T-helper 2 cell (primary cell): ENCODE results near the gene EPHA6.

Source experiments
- DNase-seq, 5 experiments: peaks; one replicate each; pipeline versions ENCODE4 v3.0.0 to v3.0.0-alpha.2; 2012 to 2022

EPHA6 gene

DNA sequence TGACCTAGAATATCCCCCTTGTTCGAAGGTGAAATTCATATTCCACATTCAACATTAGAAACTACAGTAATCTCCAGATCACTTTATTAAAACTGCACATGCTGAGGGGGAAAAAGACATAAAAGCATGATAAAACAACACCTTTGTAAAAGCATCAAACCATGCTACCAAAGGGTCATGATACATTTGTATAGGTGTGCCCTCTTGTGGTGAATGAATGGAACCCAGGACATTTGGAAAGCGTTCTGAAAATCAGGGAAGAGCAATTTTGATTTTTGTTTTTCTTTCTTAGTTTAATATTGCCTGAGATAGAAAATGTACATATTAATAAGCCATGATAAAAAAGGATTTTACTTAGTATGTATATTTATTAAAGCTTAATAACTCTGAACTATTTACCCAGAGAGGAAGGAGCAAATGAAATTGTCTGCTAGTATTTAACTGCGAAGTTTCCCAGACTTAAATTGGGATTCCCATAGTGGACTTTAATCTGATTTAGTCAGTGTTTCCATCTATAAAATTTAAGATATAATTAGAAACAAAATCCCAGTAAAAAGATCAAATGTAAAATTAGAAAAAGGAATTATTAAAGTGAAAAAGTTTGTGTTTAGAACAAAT lies 844.4 kb downstream of the EPHA6 start:
- peak in 1 of 5 experiments; percentile 7 for DNase-seq

DNA sequence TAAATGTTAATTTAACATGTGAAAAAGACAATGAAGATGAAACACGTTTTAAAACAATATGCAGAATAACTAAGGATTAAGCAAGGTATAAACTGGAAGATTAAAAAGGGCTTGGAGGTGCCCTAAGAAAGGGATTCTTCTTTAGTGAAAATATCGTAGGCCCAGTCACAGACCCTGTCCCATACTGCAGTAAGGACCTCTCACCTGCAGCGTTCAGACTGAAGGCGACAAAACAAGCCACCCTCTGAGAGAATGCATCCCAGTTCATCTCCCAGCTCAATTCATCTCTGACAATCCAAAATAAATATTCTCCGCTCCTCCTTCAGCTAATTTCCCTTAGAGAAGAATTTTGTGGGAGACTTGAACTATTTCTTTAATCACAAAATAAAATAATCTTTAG lies 847.9 kb downstream of the EPHA6 start:
- DNase-seq: no peak

DNA sequence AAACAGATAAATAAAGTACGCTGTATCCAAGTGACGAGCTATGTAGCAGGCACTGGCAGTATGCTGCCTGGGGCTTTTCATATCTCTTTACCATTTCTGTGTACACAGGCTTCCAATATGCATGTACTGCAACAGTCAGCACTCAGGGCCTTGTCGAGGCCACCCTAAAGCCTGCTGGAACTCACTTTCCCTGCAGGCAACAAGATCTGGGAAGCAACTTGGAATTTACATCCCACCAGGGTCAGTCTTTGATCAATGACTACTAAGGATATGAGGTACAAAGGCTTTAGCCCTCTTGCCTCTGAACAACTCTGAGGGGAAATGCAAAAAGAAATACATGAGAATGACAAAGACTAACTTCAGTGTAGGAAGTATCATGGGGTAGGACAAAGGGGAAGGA lies 848.4 kb downstream of the EPHA6 start:
- DNase-seq: no peak

DNA sequence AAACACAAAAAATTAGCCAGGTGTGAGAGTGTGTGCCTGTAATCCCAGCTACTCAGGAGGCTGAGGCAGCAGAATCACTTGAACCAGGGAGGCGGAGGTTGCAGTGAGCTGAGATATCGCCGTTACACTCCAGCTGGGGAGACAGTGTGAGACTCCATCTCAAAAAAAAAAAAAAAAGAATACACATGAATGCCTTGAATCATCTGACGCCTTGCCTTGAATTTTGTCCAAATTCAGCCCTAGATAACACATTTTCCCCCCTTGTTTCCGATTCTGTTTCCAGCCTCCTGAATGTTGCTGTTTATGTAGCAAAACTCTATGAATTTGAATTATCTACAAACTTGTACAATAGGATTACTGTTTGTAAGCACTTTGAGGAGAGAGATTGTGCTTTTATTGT lies 851.5 kb downstream of the EPHA6 start:
- DNase-seq: no peak

DNA sequence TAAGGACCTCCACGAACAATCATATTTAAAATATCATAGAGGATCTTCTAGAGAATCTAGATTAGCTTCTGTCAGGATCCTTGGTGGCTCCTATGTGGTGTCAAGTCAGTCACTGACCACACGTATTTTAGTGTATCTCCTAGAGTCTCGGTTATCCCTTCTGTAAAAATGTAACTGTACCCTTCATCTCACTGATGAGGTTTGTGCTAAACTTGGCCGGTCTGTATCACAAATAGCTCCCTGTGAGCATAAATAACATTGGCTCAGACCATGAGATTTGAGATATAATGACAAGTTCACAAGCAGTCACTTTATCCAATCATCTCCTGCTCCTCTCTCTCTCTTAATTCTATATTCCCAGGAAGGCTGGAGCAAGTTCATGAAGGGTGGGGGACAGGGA lies 856.6 kb downstream of the EPHA6 start:
- DNase-seq: no peak

DNA sequence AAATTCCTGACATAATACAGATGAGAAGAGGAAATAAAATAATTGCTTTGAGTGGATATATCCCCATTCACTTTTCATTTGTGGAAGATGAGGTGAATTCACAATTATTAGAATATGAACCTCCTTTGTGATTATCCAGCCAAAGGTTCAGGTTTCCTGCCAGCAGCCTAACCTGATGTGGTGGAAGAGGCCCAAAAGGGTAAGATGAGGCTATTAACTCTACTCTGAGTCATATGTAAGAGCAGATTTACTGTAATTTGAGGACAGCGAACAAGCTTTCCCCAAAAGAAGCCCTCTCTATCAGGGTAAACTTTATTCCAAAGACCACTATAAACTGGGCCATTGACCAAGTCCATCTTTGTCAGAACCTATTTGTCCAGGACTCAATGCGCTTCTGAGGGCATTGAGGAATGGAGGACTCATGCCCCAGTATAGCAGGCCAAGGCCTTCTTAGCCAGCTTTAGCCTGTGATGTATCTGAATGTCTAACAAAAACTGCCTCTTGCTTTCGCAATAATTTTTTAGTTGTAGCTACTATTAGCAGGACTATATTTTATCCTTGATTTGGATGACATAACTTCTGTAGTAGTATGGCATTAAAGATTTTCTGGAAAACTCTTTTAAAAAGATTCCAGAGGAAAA lies 859.1 kb downstream of the EPHA6 start:
- no peak for DNase-seq

DNA sequence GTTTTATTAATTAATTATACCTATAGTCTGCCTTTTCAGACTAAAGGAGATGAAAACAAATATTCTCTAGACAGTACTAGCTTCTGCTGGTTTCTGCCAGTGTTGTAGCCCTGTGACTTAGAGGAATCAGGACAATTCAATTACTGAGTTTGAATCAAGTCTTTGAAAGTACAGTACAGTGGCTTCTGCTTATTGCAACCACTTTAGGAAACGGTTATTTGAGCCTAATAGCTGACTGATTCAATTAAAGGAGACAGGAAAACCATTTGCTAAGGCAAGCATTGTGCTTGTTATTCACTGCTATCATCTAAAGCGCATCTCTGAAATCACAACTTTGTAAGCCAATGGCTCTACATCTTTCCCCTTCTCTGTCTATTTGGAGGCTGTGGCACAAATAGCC lies 860.1 kb downstream of the EPHA6 start:
- no peak for DNase-seq

DNA sequence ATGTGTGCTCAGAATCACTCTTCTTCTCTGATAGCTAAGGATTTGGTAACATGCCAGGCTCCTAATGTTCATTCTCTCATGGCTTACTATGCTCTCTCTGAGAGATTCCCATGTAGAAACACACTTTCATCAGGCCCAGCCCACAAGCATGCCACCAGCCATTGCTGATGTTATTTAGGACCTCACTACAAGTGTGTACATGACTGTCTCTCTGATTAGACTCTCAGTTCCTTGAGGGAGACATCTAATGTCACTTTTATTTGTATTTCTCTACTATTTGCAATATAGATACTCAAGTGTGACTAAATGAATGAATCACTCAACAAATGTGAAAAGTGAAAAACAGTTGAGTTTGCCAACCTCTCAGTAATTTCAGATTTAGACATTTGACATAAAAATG lies 865.8 kb downstream of the EPHA6 start:
- DNase-seq: no peak

DNA sequence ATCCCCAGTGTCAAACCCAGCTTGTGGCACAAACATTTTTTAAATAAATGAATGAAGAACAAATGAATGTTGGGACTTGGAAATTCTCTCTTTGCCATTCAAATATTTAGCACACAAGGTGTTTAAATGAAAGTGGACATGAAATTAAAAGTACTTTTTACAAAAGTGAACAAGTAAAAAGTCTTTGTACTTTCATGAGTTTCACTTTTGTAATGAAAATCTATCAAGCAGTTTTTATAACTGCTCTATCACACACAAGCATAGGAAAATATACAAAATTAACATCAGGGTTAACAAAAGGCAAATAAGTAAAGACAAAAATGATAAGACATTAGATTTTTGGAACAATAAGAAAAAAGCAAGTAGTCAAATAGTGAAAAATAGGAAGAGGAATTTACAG lies 866.3 kb downstream of the EPHA6 start:
- no peak for DNase-seq

DNA sequence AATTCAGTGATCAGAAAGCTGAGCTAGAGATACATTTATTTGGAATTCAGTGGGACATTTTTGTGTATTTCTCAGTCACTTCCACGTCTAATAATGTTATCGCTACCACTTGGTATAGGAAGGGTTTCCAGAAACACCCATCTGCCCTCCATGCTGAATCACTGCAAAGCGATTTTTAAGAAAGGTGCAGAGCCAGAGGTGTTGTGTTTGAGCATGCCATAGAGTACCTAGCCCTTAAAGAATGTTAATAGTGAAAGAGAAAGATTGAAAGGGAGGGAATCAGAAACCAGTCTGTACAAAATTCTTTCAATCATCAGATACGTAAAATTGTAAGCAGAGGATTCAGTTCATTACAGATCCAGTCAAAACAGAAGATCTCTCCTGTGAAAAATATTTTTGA lies 870.1 kb downstream of the EPHA6 start:
- DNase-seq: no peak

DNA sequence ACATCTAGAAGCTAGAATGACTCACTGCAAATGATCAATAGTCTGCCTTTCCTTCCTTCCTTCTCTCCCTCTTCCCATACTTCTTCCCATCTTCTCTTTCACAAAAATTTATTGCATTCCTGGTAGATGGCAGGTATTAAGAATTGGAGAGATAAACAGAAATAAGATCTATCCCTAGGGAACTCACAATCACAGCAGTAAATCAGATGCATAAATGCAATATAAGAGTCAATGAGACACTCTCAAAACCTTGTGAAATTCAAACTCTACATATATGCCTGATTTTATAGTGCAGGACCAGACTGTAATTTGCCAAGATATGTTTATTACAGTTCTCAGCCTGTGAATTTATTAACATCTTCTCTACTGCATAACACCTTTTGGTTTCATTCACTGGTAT lies 871.9 kb downstream of the EPHA6 start:
- DNase-seq: no peak

DNA sequence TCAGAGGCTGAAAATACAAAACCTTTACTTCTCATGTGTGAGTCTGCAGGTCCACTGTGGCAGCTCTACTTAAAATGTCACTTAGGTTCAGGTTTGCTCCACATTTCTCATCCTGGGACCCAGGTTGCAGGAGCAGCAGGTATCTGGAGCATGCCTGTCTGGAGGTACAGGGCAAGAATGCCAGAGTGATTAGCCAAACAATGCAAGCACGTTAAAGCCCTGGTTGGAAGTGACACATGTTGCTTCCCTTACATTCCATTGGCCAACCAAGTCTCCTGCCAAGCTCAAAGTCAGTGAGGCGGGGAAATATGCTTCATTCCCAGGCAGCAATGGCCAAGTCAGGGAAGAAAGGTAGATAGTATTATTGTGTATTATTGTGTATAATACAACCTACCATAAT lies 873.3 kb downstream of the EPHA6 start:
- DNase-seq: no peak

DNA sequence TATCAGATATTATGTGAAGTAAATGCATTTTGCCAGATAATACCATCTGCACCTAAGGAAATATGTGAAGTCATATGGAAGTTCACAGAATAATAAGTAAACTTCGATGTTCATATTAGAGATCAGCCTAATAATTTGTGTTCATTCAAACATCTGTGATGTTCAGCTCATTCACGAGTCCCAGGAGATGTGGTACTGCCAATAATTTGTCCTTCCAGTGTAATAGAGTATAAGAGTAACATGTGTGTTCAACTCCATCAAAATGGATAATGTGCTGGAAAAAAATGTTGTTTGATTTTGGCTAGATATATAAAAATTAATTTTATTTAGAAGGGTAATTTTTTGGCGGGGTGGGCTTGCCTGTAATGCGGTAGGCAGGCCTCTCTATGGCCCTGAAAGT lies 874.7 kb downstream of the EPHA6 start:
- DNase-seq: no peak

DNA sequence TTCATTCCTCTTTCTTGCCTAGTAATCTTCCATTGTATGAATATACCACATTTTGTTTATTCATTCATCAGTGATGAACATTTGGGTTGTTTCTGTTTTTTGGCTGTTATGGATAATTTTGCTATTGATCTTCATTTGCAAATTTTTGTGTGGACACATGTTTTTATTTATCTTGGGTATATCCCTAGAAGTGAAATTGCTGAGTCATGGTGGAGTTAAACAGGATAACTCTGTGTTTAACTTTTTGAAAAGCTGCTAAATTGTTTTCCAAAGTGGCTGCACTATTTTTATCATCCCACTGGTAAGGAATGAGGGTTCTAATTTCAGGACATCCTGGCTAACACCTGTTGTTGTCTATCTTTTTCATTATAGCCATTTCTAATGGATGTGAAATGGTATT lies 875.6 kb downstream of the EPHA6 start:
- no peak for DNase-seq

DNA sequence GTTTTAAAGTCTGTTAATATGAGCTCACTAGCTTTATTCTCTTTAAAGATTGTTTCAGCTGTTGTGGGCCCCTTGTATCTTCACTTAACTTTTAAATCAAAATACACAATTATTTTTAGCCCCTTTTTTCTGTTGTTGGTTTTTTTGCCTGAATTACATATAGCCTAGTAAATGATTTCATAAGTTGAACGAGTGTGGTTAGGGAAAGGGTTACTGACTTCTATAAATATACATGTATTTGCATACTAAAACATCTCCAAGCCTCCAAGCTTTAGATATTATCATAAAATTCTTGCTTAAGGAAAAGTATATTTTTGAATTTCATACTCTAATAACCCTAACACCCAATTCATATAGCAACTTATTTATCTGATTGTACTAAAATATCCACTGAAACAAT lies 877.0 kb downstream of the EPHA6 start:
- DNase-seq: no peak

DNA sequence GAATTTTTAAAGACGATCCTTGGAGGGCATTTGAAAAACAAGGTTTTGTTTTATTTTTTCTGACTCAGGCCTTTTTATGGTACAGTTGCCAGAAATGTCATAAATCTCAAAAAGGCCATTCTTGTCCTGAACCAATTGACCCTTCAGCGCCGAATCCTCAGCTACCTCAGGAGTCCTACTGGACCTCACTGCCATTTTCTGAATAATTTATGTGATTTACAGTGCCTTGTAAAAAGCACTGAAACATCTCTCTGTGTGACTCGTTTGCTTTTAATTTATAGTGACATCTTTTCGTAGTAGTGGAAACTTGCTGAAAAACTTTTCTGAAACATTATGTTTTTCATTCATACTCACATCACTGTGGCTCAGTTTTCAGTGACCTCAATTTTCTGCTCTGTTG lies 878.0 kb downstream of the EPHA6 start:
- DNase-seq: no peak

DNA sequence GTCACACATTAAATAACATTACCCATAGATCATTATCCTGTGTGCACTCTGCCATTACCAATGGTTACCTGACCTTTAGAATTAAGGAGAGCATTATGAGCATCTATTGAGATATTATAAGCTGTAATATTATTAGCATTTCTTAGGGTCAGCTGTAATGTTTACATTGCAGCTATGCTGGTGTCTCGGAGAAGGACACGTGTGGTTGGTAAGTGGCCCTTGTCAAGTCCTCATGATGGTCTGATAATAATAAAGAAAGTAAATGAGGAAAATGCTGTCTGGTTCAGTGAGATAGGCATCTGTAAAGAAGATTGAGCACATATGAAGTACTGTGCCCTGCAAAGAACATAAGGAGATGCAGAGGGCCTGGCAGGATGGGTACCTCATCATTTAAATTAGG lies 878.4 kb downstream of the EPHA6 start:
- DNase-seq: no peak

DNA sequence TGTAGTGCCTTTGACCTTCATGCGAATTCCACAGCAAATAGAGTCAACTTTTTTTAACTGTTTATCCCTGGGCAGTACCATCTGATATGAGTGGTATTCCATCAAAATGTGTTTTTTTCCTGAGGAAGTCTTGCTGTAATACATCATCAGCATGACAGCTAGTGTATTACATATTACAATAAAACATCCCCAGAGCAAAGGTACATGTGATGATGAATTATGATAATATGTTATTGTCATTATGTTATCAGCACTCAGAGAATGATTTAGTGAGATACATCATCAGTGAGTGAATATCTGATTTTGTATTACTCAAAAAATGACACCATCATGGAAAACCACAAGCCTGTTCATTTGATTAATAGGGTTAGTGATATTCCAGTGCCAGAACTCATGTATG lies 880.5 kb downstream of the EPHA6 start:
- DNase-seq: no peak

DNA sequence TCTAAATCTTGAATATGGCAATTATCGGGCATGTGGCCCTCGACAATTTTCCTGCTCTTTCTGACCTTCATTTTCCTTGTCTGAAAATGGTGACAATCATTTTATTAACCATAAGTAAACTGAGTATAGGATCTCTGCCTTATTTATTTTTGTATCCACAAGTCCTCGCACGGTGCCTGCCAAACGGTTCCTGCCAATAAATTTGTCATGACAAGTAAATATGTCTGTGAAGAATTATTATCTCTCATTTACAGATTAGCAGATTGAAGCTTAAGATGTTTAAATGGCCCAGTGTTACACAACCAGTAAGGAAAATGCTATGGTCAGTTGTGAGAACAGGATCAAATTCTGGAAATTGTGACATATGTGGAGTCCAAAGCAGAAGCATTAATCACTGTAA lies 884.3 kb downstream of the EPHA6 start:
- no peak for DNase-seq

DNA sequence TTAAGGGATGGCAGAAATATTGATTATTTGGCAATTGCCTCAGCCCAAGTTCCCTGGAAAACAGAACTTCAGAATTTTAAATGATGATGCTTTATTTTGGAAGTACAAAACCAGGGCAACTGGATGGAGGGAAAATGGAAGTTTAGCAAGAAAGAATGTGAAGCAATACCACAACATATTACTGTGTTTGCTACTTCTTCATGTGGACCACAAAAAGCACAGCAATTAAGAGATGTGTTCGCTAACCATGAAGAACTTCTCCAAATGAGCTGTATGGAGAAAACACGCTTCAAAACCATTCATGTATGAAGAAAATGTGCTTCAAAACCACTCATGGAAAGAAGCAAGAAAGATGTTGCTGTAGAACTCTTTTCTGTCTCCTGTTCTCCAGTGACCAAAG lies 885.5 kb downstream of the EPHA6 start:
- no peak for DNase-seq

DNA sequence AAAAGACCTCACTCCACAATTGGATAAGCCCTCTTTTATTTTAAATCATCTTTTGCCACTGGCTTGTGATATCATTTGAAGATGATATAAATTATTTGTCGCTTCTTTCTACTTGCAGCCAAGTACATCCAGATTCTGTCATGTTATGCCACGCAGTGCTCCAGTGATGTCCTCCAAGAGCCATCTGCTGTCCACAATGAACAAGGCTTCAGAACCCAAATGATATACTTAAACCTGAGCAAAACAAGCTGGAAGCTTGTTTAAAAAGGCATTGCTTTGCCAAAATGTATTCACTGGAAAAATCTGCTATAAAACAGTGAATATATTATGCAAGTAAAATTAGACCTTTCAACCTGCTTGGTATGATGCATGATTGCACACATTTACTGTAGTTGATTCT lies 891.4 kb downstream of the EPHA6 start:
- no peak for DNase-seq

DNA sequence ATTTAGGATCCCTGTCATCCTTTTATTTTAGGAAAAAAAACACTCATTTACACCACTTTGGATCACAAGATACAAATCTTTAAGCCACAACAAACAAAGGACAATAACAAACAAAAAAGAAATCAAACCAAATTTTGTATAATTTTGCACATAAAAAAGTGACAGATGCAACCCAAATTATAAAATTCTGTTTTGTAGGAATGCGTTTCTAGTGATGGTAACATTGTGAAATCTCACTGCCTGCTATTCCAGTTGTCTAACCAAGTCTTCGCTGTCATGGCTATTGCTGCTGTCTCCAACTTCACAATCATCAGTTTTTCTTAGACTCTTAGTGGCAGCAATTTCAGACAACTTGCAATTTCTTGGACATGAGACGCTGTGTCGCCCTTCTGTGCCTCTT lies 891.8 kb downstream of the EPHA6 start:
- no peak for DNase-seq

DNA sequence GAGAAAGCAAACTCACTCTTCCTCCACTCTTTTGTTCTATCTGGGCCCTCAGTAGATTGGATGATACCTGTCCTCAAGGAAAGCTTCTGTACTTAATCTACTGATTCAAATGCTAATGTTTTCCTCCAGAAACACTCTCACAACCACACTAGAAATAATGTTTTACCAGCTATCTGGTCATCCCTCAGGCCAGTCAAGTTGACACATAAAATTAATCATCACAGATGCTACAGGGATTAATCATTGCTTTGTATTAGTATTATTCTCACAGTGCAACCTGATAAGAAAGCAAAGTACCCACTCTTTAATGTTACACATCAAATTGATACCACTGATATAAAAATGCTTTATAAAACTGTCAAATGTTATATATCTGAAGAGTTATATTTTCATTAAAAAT lies 897.3 kb downstream of the EPHA6 start:
- DNase-seq: no peak

DNA sequence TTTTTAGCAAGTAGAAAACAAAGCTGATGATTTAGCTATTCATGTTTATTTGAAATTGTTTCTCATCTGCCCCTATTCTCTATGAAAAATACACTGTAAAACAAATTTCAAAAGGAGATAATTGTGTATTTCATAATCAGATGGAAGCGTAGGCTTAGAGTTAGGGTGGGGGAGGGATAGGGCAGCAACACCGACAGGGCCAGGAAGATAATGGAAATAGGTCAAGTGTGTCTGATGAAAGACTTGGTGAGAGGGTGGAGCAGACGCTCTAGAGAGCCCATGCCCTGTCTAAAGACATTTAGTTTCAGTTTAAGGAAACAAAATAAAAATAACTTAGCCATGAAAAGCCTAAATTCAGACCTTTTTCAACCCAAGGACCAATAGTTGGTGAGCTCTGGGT lies 898.5 kb downstream of the EPHA6 start:
- DNase-seq: no peak

DNA sequence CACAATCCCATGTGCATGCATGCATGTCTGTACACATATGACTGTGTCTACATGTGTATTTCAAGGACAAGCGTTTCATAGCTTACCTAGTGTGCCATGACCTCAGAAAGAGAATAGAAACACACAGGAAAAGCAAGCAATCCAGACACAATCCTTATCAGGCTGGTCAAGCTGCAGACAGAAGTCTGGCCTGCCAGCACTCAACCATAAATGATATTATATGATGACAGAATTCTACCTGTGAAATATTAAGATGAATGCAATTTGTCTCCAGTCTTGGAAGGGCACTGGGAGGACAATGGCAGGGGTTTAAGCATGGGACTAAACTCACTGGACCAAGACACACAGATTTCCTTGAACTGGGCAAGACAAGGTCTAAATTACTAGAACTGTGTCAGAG lies 899.2 kb downstream of the EPHA6 start:
- no peak for DNase-seq
